Fibroblast of skin of right biceps (primary cell): ENCODE data around the gene MTRF1L.
"Not testable (repeated sequence)": the region's sequence is repeated elsewhere in the genome, so short reads cannot be mapped to it uniquely, and the experiment has no call there.

Experiments
- DNase-seq: peaks from one replicate; pipeline ENCODE4 v3.0.0-alpha.2; 2013

MTRF1L gene

GRCh38 chr6:152966168-152966894 lies 36.2 kb downstream of the MTRF1L start:
- not testable (repeated sequence) for DNase-seq

- DNase-seq = no peak
Measured at GRCh38 chr6:152959333-152959732, 43.2 kb downstream of the MTRF1L start.

- DNase-seq = no peak
Measured at GRCh38 chr6:152957796-152958195, 44.7 kb downstream of the MTRF1L start.

- no peak for DNase-seq
Measured at GRCh38 chr6:152954443-152954842, 48.1 kb downstream of the MTRF1L start.

GRCh38 chr6:152952866-152953509 lies 49.5 kb downstream of the MTRF1L start:
- peak; percentile 46 for DNase-seq

GRCh38 chr6:152952045-152952444 lies 50.5 kb downstream of the MTRF1L start:
- DNase-seq = peak; percentile 55

GRCh38 chr6:152950240-152950639 lies 52.3 kb downstream of the MTRF1L start:
- no peak for DNase-seq

GRCh38 chr6:152948150-152948768 lies 54.2 kb downstream of the MTRF1L start:
- DNase-seq = peak; percentile 49

GRCh38 chr6:152946995-152947394 lies 55.5 kb downstream of the MTRF1L start:
- DNase-seq = no peak

GRCh38 chr6:152946484-152946883 lies 56.0 kb downstream of the MTRF1L start:
- no peak for DNase-seq

- no peak for DNase-seq
Measured at GRCh38 chr6:152943260-152943897, 59.1 kb downstream of the MTRF1L start.

- DNase-seq = no peak
Measured at GRCh38 chr6:152942319-152942869, 60.1 kb downstream of the MTRF1L start.

- peak; percentile 21 for DNase-seq
Measured at GRCh38 chr6:152941746-152942145, 60.8 kb downstream of the MTRF1L start.
